H1 (cell line): Measurements from ENCODE around the gene HDHD2. TPM values are rescaled to one million over a fixed set of nuclear protein-coding genes. Genes with fewer than 3 reads are reported as not detected.

ENCODE experiments used
- CTCF ChIA-PET: fragments of 300-600 bp; sonication (Branson Sonifier 250); formaldehyde crosslinking; loops from one replicate; lab custom pipeline; 2021; ENCODE audit not compliant: partially characterized antibody; lab: Charles Lee
- POLR2A ChIA-PET: fragments of 300-600 bp; sonication (Branson Sonifier 250); formaldehyde crosslinking; loops from one replicate; lab custom pipeline; 2021; ENCODE audit warnings: inconsistent platforms; ENCODE audit not compliant: partially characterized antibody; lab: Charles Lee
- DNase-seq, 2 experiments: peaks; one replicate each; pipeline versions ENCODE4 v3.0.0 to v3.0.0-alpha.2; 2010 to 2022; ENCODE audit warnings: low spot score in 2 of 2, low read depth in 1 of 2, mixed read lengths in 1 of 2
- FAIRE-seq: peaks from 2 replicates; lab custom pipeline; 2011; peaks lifted over from hg19 to GRCh38; lab: Jason Lieb, UNC
- H2AFZ ChIP-seq: 2 replicates; pipeline ENCODE4 v1.8.1; 2012; ENCODE audit warnings: low read length, inconsistent platforms
- H2AK5ac ChIP-seq: 2 replicates; pipeline ENCODE4 v1.6.1; 2013; ENCODE audit warnings: low read depth, low read length
- H2BK120ac ChIP-seq: replicated peaks from 2 replicates; pipeline ENCODE3; 2013; ENCODE audit warnings: low read depth, low read length, inconsistent platforms
- H2BK12ac ChIP-seq: 2 replicates; pipeline ENCODE4 v1.6.1; 2013; ENCODE audit warnings: low read depth, low read length
- H2BK15ac ChIP-seq: 2 replicates; pipeline ENCODE4 v1.6.1; 2013; ENCODE audit warnings: low read length
- H2BK20ac ChIP-seq: 2 replicates; pipeline ENCODE4 v1.6.1; 2013; ENCODE audit warnings: low read length
- H2BK5ac ChIP-seq: 2 replicates; pipeline ENCODE4 v1.6.1; 2013; ENCODE audit warnings: low read depth, low read length
- H3K14ac ChIP-seq: 2 replicates; pipeline ENCODE4 v1.6.1; 2013; ENCODE audit warnings: inconsistent platforms; ENCODE audit not compliant: insufficient read length
- H3K18ac ChIP-seq: 2 replicates; pipeline ENCODE4 v1.6.1; 2013; ENCODE audit warnings: low read length; ENCODE audit errors: extremely low read depth
- H3K23ac ChIP-seq: 2 replicates; pipeline ENCODE4 v1.6.1; 2013; ENCODE audit warnings: inconsistent platforms; ENCODE audit not compliant: insufficient read length
- H3K23me2 ChIP-seq: 2 replicates; pipeline ENCODE4 v1.6.1; 2013; ENCODE audit warnings: low read depth, low read length
- H3K27ac ChIP-seq: 2 replicates; pipeline ENCODE4 v1.6.1; 2011; ENCODE audit warnings: low read depth, low read length, inconsistent platforms
- H3K27me3 ChIP-seq, 4 experiments: replicated peaks in 1 of 4; 1 replicate in 1 of 4; 2 replicates in 3 of 4; pipeline versions ENCODE4 v1.6.1 to v1.8.1; 2011 to 2013; ENCODE audit warnings: low read length in 3 of 4, mild to moderate bottlenecking in 3 of 4, inconsistent platforms in 2 of 4, mixed read lengths in 2 of 4, moderate library complexity in 1 of 4; ENCODE audit not compliant: control insufficient read depth in 3 of 4, insufficient read depth in 3 of 4; ENCODE audit errors: extremely low read depth in 1 of 4
- H3K36me3 ChIP-seq, 4 experiments: 2 replicates each; pipeline versions ENCODE4 v1.6.1 to v1.8.1; 2011 to 2013; ENCODE audit warnings: mild to moderate bottlenecking in 4 of 4, low read length in 3 of 4, moderate library complexity in 2 of 4, control low read depth in 1 of 4, inconsistent platforms in 1 of 4; ENCODE audit not compliant: insufficient read depth in 4 of 4, control insufficient read depth in 2 of 4
- H3K4ac ChIP-seq: replicated peaks from 2 replicates; pipeline ENCODE3; 2013; ENCODE audit warnings: low read length, low read depth, mixed read lengths, inconsistent platforms; ENCODE audit not compliant: insufficient read length
- H3K4me1 ChIP-seq, 4 experiments: replicated peaks in 1 of 4; 1 replicate in 1 of 4; 2 replicates in 3 of 4; pipeline versions ENCODE4 v1.6.1 to v1.8.1; 2011 to 2013; ENCODE audit warnings: low read length in 3 of 4, inconsistent platforms in 2 of 4, mixed read lengths in 1 of 4; ENCODE audit not compliant: insufficient read depth in 4 of 4, control insufficient read depth in 3 of 4
- H3K4me2 ChIP-seq, 2 experiments: 2 replicates each; pipeline versions ENCODE4 v1.6.1 to v1.8.1; 2011 to 2013; ENCODE audit warnings: low read depth in 2 of 2, low read length in 2 of 2, control low read depth in 1 of 2, inconsistent platforms in 1 of 2, mild to moderate bottlenecking in 1 of 2; ENCODE audit not compliant: insufficient read depth in 1 of 2
- H3K4me3 ChIP-seq, 4 experiments: fragments of 200-600, 300-600 bp in 1 of 4; sonication (generic), shearing (Covaris generic), sonication (Bioruptor Twin) in 1 of 4; 2 replicates each; pipeline versions ENCODE4 v1.5.1 to v1.8.1; 2011 to 2016; ENCODE audit warnings: low read length in 4 of 4, low read depth in 3 of 4, control low read depth in 2 of 4, inconsistent platforms in 2 of 4, mild to moderate bottlenecking in 2 of 4, mixed read lengths in 1 of 4, moderate library complexity in 1 of 4; ENCODE audit not compliant: insufficient read depth in 2 of 4; ENCODE audit errors: extremely low read depth in 1 of 4
- H3K56ac ChIP-seq: replicated peaks from 2 replicates; pipeline ENCODE3; 2013; ENCODE audit warnings: low read depth, mild to moderate bottlenecking, mixed read lengths, low read length, inconsistent platforms; ENCODE audit not compliant: insufficient read length
- H3K79me1 ChIP-seq: 2 replicates; pipeline ENCODE4 v1.6.1; 2013; ENCODE audit warnings: low read depth, low read length, control low read depth
- H3K79me2 ChIP-seq, 2 experiments: 2 replicates each; pipeline versions ENCODE4 v1.6.1 to v1.8.1; 2012 to 2013; ENCODE audit warnings: low read length in 2 of 2, mild to moderate bottlenecking in 2 of 2, inconsistent platforms in 1 of 2; ENCODE audit not compliant: insufficient read depth in 2 of 2, control insufficient read depth in 1 of 2
- H3K9ac ChIP-seq, 4 experiments: replicated peaks in 1 of 4; 1 replicate in 1 of 4; 2 replicates in 3 of 4; pipeline versions ENCODE4 v1.6.1 to v1.8.1; 2011 to 2013; ENCODE audit warnings: low read depth in 3 of 4, low read length in 3 of 4, control low read depth in 2 of 4, mild to moderate bottlenecking in 2 of 4, moderate library complexity in 2 of 4, inconsistent platforms in 1 of 4; ENCODE audit errors: extremely low read depth in 1 of 4
- H3K9me3 ChIP-seq, 2 experiments: 2 replicates each; pipeline versions ENCODE4 v1.6.1 to v1.8.1; 2012 to 2013; ENCODE audit warnings: mild to moderate bottlenecking in 2 of 2, moderate library complexity in 2 of 2, control low read depth in 1 of 2, inconsistent platforms in 1 of 2, low read depth in 1 of 2, low read length in 1 of 2, mixed read lengths in 1 of 2; ENCODE audit not compliant: insufficient read depth in 2 of 2
- H4K20me1 ChIP-seq, 2 experiments: replicated peaks in 1 of 2; 2 replicates each; pipeline versions ENCODE3 to v1.8.1; 2011 to 2013; ENCODE audit warnings: inconsistent platforms in 2 of 2, low read length in 2 of 2, mild to moderate bottlenecking in 1 of 2; ENCODE audit not compliant: insufficient read depth in 2 of 2, control insufficient read depth in 1 of 2
- H4K5ac ChIP-seq: 2 replicates; pipeline ENCODE4 v1.6.1; 2013; ENCODE audit warnings: low read length, low read depth, mixed read lengths, inconsistent platforms; ENCODE audit not compliant: insufficient read length
- H4K8ac ChIP-seq: 2 replicates; pipeline ENCODE4 v1.8.0; 2013; ENCODE audit warnings: mild to moderate bottlenecking, moderate library complexity, low read length, inconsistent platforms; ENCODE audit not compliant: insufficient read depth; ENCODE audit errors: extremely low read depth
- H4K91ac ChIP-seq: replicated peaks from 2 replicates; pipeline ENCODE3; 2013; ENCODE audit warnings: low read length, mixed read lengths, inconsistent platforms; ENCODE audit not compliant: insufficient read length
- BACH1 ChIP-seq: IDR thresholded peaks from 2 replicates; pipeline ENCODE4 v1.6.1; 2012; ENCODE audit warnings: low read length, improper control_type of control experiment
- CHD1 ChIP-seq: IDR thresholded peaks from 2 replicates; pipeline ENCODE4 v1.6.1; 2012; ENCODE audit warnings: low read depth, low read length, improper control_type of control experiment
- FOSL1 ChIP-seq: IDR thresholded peaks from 2 replicates; pipeline ENCODE4 v1.6.1; 2011; ENCODE audit warnings: mild to moderate bottlenecking, low read depth, low read length, moderate library complexity; ENCODE audit not compliant: insufficient read depth
- HDAC2 ChIP-seq, 2 experiments: fragments of 300-600 bp in 1 of 2; sonication (generic) in 1 of 2; IDR thresholded peaks; 2 replicates each; pipeline ENCODE4 v1.6.1; 2011 to 2012; ENCODE audit warnings: low read depth in 2 of 2, low read length in 2 of 2, mild to moderate bottlenecking in 2 of 2, moderate library complexity in 2 of 2, borderline replicate concordance in 1 of 2, inconsistent platforms in 1 of 2
- JUND ChIP-seq: IDR thresholded peaks from 2 replicates; pipeline ENCODE4 v1.6.1; 2011; ENCODE audit warnings: mild to moderate bottlenecking, improper control_type of control experiment, low read length
- KDM4A ChIP-seq: IDR thresholded peaks from one replicate; pipeline ENCODE4 v1.7.1; 2012; ENCODE audit warnings: low read depth, mild to moderate bottlenecking, moderate library complexity, low read length, inconsistent platforms; ENCODE audit not compliant: severe bottlenecking
- MAFK ChIP-seq: IDR thresholded peaks from 2 replicates; pipeline ENCODE4 v1.6.1; 2012; ENCODE audit warnings: low read depth, mild to moderate bottlenecking, improper control_type of control experiment, low read length
- SP2 ChIP-seq: IDR thresholded peaks from 2 replicates; pipeline ENCODE4 v1.6.1; 2012; ENCODE audit warnings: mild to moderate bottlenecking, low read length, inconsistent platforms
- SP4 ChIP-seq: IDR thresholded peaks from 2 replicates; pipeline ENCODE4 v1.6.1; 2012; ENCODE audit warnings: low read length, inconsistent platforms
- TBP ChIP-seq: IDR thresholded peaks from 2 replicates; pipeline ENCODE4 v1.6.1; 2011; ENCODE audit warnings: low read depth, low read length, improper control_type of control experiment
- WGBS, 2 experiments: shearing (Covaris generic) in 1 of 2; methylation state at CpG; one replicate each; pipeline versions ENCODE4 v1.1.6 to v1.1.7; 2013 to 2015; ENCODE audit warnings: low lambda C conversion rate in 2 of 2, mixed read lengths in 2 of 2, inconsistent platforms in 1 of 2, low coverage in 1 of 2, missing lambda C conversion rate in 1 of 2; ENCODE audit not compliant: insufficient replicate concordance in 2 of 2, insufficient coverage in 1 of 2, insufficient read length in 1 of 2; ENCODE audit errors: extremely low coverage in 1 of 2, missing lambda C conversion rate in 1 of 2; 5-methylcytosine and 5-hydroxymethylcytosine counted together
- polyA plus RNA-seq, 7 experiments: library from polyadenylated mRNA; depleted of rRNA in 3 of 7; stranded (reverse) in 5 of 7; unstranded in 2 of 7; fragments of >200 nt in 5 of 7; fragments of 200-250 nt in 2 of 7; gene quantifications; 1 replicate in 5 of 7; 2 replicates in 1 of 7; 4 replicates in 1 of 7; pipeline versions ENCODE4 v1.2.1 to v1.2.3, GENCODE V29; 2011 to 2013; ENCODE audit warnings: missing spikeins in 2 of 7, mixed read lengths in 2 of 7
- total RNA-seq: library from RNA; stranded (reverse); fragmentation: NEBNext Ultra II Directional; extraction: Animal tissue kit (Norgen Biotek cat#: 25700); gene quantifications from 2 replicates; pipeline ENCODE4 v1.2.1, GENCODE V29; 2021
- TF ChIP-seq, protein P1 (sequence below): IDR thresholded peaks from 2 replicates; pipeline ENCODE4 v1.6.1; 2011; ENCODE audit warnings: low read length, improper control_type of control experiment
- TF ChIP-seq, protein P2 (sequence below): IDR thresholded peaks from 2 replicates; pipeline ENCODE4 v1.6.1; 2012; ENCODE audit warnings: low read length, inconsistent platforms

HDHD2 gene
- total and polyA plus RNA-seq, 2 of the 8 experiments (the other 6 are each of a cell fraction or from before 2014, with no cell fraction given): 16.7 to 42.7 TPM

DNA sequence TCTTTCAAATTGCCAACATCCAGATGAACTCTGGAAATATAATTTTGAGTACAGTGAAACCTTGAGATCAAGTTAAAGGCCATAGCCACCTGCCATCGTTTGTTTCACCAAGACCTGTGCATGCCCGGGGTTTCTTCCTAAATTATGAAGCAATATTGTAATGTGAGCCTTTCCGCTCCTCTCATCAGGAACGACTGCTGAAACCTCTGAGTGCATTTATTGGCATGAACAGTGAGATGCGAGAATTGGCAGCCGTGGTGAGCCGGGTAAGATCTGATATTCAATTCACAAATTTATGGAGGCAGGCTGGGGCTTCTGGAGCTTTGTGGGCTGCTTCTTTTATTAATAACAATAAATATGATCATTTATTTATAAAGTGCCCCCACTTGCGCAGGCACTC is 87.2 kb downstream of the HDHD2 start:
- no peaks in the 10 kb centered on the region for H3K36me3 ChIP-seq
- FAIRE-seq: no peak
- no peak overlapping the region for H2BK120ac ChIP-seq
- H2AFZ ChIP-seq: no peak overlapping the region
- H3K23me2 ChIP-seq: no peaks in the 10 kb centered on the region
- H3K79me2 ChIP-seq: no peaks in the 10 kb centered on the region
- H3K18ac ChIP-seq: no peak overlapping the region
- H2BK5ac ChIP-seq: no peak overlapping the region
- H3K27me3 ChIP-seq: no peaks in the 10 kb centered on the region
- H2BK12ac ChIP-seq: no peak overlapping the region
- H4K20me1 ChIP-seq: no peaks in the 10 kb centered on the region
- no peak overlapping the region for H4K5ac ChIP-seq
- no peak overlapping the region for H3K4ac ChIP-seq
- no peaks in the 10 kb centered on the region for H3K4me1 ChIP-seq
- no peak overlapping the region for H2BK15ac ChIP-seq
- H3K4me2 ChIP-seq: no peak overlapping the region
- no peak for DNase-seq
- no peak overlapping the region for H2BK20ac ChIP-seq
- H3K79me1 ChIP-seq: no peaks in the 10 kb centered on the region
- no peak overlapping the region for H2AK5ac ChIP-seq
- H3K14ac ChIP-seq: no peak overlapping the region
- no peaks in the 10 kb centered on the region for H3K9me3 ChIP-seq
- no peak overlapping the region for H3K4me3 ChIP-seq
- H3K56ac ChIP-seq: no peak overlapping the region
- no peak overlapping the region for H3K9ac ChIP-seq
- H4K8ac ChIP-seq: no peak overlapping the region
- WGBS, 2 experiments: 92% methylated on average over 8 of the region's 8 CpGs; no CpG with 5 or more reads in 1 of the 2 experiments
- H4K91ac ChIP-seq: no peak overlapping the region
- ChIA-PET POLR2A (no interaction called here), CTCF (interaction anchor here (0.6 kb wide), 1 partner anchor 357 kb away, joined by 3 read pairs; no protein-coding TSS in a partner anchor)
- H3K27ac ChIP-seq: no peak overlapping the region
- H3K23ac ChIP-seq: no peak overlapping the region
- TF ChIP-seq, protein P1, sequence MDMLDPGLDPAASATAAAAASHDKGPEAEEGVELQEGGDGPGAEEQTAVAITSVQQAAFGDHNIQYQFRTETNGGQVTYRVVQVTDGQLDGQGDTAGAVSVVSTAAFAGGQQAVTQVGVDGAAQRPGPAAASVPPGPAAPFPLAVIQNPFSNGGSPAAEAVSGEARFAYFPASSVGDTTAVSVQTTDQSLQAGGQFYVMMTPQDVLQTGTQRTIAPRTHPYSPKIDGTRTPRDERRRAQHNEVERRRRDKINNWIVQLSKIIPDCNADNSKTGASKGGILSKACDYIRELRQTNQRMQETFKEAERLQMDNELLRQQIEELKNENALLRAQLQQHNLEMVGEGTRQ: no peak
- TF ChIP-seq SP4: no peak
- no peak for TF ChIP-seq CHD1
- TF ChIP-seq HDAC2 (IDR thresholded peaks at IDR 0.05; ENCODE audit: borderline replicate concordance in 1 of 2, low read depth in 2 of 2, low read length in 2 of 2): no peak
- no peak for TF ChIP-seq KDM4A
- no peak for TF ChIP-seq TBP
- no peak for TF ChIP-seq JUND
- TF ChIP-seq BACH1: no peak
- no peak for TF ChIP-seq FOSL1
- TF ChIP-seq, protein P2, sequence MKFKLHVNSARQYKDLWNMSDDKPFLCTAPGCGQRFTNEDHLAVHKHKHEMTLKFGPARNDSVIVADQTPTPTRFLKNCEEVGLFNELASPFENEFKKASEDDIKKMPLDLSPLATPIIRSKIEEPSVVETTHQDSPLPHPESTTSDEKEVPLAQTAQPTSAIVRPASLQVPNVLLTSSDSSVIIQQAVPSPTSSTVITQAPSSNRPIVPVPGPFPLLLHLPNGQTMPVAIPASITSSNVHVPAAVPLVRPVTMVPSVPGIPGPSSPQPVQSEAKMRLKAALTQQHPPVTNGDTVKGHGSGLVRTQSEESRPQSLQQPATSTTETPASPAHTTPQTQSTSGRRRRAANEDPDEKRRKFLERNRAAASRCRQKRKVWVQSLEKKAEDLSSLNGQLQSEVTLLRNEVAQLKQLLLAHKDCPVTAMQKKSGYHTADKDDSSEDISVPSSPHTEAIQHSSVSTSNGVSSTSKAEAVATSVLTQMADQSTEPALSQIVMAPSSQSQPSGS: no peak
- TF ChIP-seq SP2: no peak
- no peak for TF ChIP-seq MAFK
